SK-MEL-5 (cell line): ENCODE results near the gene HCFC2. TPM values are rescaled to one million over a fixed set of nuclear protein-coding genes. Genes with fewer than 3 reads are reported as not detected.
A peak's percentile ranks its signal among the peaks of the same experiment; 100 is the strongest.

Source experiments
- DNase-seq: peaks from one replicate; pipeline ENCODE4 v3.0.0-alpha.2; 2016; ENCODE audit warnings: low read depth, low spot score
- in situ Hi-C: cut with HindIII; loops from 2 replicates; pipeline ENCODE4 v1.10.0; 2016; ENCODE audit warnings: low sequenced_read_pairs, high pct_unique_total_duplicates, low pct_unique_long_range_greater_than_20kb
- small RNA-seq, 2 experiments: library from RNA; depleted of rRNA; stranded (forward); fragments of <200 nt; gene quantifications; one replicate each; pipeline ENCODE3, GENCODE V24; 2014
- total RNA-seq: library from RNA; depleted of rRNA; stranded (reverse); fragments of >200 nt; shearing (Covaris generic); gene quantifications from 2 replicates; pipeline ENCODE4 v1.2.3, GENCODE V29; 2014; rRNA removed

Gene HCFC2
- total RNA-seq, 1 experiment from 2014 or later, result 10.8 TPM

DNA sequence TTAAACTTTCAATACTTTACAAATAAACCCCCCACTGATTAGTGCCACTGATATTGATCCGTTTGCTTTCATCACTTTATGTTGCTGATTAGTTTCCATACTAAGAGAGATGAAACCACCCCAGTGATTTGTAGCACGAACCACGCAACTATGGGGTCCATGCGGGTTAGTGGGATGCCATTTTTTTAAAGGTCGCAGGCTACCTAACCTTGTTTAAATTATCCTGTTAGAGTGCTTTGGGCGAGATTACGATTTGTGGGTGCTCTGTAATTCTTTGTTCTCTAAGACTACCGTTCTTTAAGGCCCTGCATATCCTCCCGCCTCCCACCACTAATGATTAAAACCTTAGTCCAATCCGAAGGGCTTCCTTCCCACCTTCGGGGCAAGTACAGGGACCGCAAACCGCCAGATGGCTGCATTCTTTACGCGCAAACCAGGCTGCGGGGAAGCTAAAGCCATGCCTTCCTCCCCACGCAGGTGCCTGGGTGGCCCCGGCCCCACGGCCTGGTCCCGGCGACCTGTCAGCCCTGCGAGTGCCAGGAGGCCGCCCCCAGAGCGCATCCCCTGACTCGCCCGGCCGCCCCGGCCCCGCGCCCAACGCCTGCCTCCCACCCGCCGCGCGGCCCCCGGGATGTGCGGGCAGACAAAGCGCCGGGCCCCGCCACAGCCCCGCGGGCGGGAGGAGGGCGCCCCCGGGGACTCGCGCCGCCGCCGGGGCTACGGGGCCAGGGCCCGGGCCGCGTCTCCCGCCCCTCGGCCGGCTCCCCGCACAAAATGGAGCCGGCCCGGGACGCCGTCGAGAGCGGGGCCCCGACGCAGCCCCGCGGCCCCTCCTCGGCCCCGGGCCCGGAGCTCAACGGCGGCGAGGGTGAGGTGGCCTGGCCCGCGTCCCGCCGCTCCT lies 72.9 kb downstream of the HCFC2 start:
- DNase-seq, result peak; percentile 17
- in situ Hi-C loops, result no loop called here

DNA sequence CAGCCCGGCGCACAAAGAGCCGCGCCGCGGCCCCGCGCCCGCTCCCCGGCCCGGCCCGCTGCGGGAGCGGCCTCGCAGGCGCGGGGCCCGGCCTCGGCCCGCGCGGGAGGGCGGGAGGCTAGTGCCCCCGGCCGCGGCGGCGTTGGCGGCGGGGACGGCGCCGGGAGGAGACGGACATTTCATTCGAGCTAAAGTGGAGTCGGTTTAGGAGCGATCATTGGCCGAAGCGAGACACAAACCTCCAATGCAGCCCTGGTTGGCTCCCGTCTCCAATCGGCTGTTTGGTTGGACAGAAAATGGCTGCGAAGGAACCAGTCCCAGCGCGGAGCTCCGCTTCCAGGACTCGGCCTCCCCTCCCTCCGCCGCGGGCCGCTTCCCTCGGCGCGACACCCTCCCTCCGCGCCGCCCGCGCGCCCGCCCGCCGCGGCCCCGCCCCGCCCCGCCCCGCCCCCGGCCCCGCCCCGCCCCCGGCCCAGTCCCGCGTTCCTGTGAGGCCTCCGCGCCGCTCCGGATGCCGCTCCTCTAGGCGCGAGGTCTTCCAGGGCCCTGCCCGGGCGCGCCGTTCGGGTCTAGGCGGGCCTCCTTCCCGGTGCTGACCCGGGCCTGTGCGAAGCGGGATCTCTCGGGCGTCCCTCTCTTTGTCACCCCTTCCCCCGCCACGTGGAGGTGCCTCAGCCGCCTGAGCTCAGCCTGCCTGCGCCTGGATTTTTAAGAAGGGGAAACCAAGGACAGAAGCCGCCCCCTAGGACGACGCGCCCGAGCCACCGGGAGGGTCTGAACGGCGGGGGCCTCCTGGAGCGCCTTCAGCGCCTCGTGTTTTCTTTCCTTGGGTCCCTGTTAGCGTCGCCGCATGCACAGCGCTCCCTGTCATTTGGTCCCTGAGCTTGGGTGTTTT lies 73.8 kb downstream of the HCFC2 start, which contains the start of gene NFYB:
TSS of gene NFYB (minus strand) at position 309 of the 895 bp plus-strand sequence. CDS start 2,757 bp downstream, outside the sequence.
- in situ Hi-C loops, result no loop called here
- peak; percentile 98 for DNase-seq

- in situ Hi-C loops, result no loop called here
- no peak for DNase-seq
Observed at GRCh38 chr12:104138797-104139152, 74.4 kb downstream of the HCFC2 start.

DNA sequence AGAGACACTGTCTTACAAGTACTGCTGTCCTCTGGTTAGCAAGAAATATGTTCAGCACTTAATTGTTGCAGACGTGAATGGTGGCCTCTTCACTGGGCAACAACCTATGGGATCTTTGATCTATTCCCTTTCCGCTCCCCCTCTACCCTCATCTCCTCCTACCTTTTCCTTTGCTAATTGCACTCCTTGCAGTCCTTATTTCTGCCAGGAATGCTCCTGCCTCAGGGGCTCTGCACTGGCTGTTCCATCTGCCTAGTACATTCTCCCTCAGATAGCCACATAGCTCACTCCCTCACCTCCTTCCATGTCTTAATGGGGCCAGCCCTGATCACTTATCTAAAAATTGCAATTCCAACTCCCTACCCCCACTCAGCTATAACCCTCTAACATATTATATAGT lies 78.2 kb downstream of the HCFC2 start:
- no peak for DNase-seq
- in situ Hi-C loops, result no loop called here

GRCh38 chr12:104143002-104143401 lies 78.7 kb downstream of the HCFC2 start:
- no peak for DNase-seq
- in situ Hi-C loops, result no loop called here

DNA sequence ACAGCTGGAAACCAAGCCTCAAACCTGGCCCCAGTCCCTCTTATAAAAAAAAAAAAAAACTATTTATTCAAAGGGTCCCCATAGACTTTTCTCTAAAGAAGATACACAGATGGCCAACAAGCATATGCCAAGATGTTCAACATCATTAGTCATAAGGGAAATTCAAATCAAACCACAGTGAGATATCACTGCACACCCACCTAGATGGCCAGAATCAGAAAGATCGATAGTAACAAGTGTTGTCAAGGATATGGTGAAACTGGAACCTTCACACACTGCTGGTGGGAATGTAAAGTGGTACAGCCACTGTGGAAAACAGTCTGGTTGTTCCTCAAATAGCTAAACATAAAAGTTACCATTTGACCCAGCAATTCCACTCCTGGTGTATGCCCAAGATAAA lies 79.6 kb downstream of the HCFC2 start:
- no peak for DNase-seq
- in situ Hi-C loops, result no loop called here

GRCh38 chr12:104147346-104147745 lies 83.0 kb downstream of the HCFC2 start:
- in situ Hi-C loops, result no loop called here
- no peak for DNase-seq

DNA sequence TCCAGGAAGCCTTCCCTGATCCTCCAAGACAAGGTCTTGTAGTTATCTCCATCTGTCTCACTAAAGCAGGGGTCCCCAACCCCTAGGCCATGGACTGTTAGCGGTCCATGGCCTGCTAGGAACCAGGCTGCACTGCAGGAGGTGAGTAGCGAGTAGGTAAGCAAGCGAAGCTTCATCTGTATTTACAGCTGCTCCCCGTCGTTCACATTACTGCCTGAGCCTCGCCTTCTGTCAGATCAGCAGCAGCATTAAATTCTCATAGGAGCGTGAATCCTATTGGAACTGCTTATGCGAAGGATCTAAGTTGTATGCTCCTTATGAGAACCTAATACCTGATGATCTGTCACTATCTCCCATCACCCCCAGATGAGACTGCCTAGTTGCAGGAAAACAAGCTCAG lies 86.1 kb downstream of the HCFC2 start:
- in situ Hi-C loops, result no loop called here
- no peak for DNase-seq

- in situ Hi-C loops, result no loop called here
- no peak for DNase-seq
Observed at GRCh38 chr12:104152685-104153241, 88.4 kb downstream of the HCFC2 start.

DNA sequence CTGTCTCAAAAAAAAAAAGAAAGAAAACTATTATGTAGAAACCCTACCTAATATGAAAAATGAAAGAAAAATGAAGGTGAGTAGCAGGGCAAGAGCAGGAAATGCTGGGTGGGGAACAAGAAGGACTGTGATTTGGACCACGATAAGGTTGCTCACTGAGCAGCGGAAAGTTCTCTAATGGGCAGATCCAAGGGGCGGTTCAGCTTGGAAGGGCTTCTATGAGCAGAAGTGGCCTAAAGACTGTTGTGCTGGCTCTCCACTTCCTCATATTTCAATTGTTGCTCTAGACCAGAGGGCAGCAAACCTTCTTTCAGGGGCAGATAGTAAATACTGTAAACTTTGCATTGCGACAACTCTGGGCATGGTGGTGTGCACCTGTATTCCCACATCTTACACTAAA lies 90.0 kb downstream of the HCFC2 start:
- in situ Hi-C loops, result no loop called here
- no peak for DNase-seq

GRCh38 chr12:104154806-104155205 lies 90.5 kb downstream of the HCFC2 start:
- in situ Hi-C loops, result no loop called here
- no peak for DNase-seq

Small RNAs within 50 kb of the gene (small RNA-seq; reads per million reads assigned to genes)
- 0 to 0.19 reads per million in 2 experiments for gene RNA5SP370

Other genes starting within 250 kb of the HCFC2 start
- 34.6 and 37.9 TPM in 2 replicates for gene NT5DC3, start 223.3 kb upstream of the HCFC2 start, total RNA-seq
- gene HSP90B1, start 134.1 kb upstream of the HCFC2 start, total RNA-seq, result 982 and 1,069 TPM in 2 replicates
- 28.5 and 29.0 TPM in 2 replicates for gene TDG, start 98.7 kb upstream of the HCFC2 start, total RNA-seq
- gene GLT8D2, start 14.3 kb upstream of the HCFC2 start, total RNA-seq, result 1.2 TPM in 1 of 2 replicates, not detected in the other
- 19.0 and 22.1 TPM in 2 replicates for gene NFYB, start 73.7 kb downstream of the HCFC2 start, total RNA-seq
- gene TXNRD1, start 151.2 kb downstream of the HCFC2 start, total RNA-seq, result 481 and 552 TPM in 2 replicates
- gene EID3, start 239.2 kb downstream of the HCFC2 start, total RNA-seq, result 2.1 and 3.0 TPM in 2 replicates